ENCODE results near the gene BTN1A1.
A peak's percentile ranks its signal among the peaks of the same experiment; 100 is the strongest.

BTN1A1 gene

GRCh38 chr6:26524722-26525370, 24.7 kb downstream of the BTN1A1 start:
- POLR2A ChIA-PET: no interaction called here
- CTCF ChIA-PET: interaction anchor here (1.0 to 1.5 kb wide), 2 partner anchors 8 to 183 kb away, joined by 3 to 6 read pairs; no protein-coding TSS in a partner anchor
- TF ChIP-seq CTCF (IDR thresholded peaks at IDR 0.05; ENCODE audit: control extremely low read depth, extremely low read depth, low read depth, missing control alignments): no peak
- no peak for DNase-seq (ENCODE audit: extremely low spot score)

- ChIA-PET CTCF (interaction anchor here (1.0 to 1.3 kb wide), 2 partner anchors 22 to 184 kb away, joined by 3 read pairs; no protein-coding TSS in a partner anchor), POLR2A (interaction anchor here (0.7 kb wide), 1 partner anchor 20 kb away, joined by 5 read pairs; no protein-coding TSS in a partner anchor)
- no peak for TF ChIP-seq CTCF (IDR thresholded peaks at IDR 0.05; ENCODE audit: control extremely low read depth, extremely low read depth, low read depth, missing control alignments)
- DNase-seq (ENCODE audit: extremely low spot score): no peak
Measured at GRCh38 chr6:26525838-26526237, 25.7 kb downstream of the BTN1A1 start.

GRCh38 chr6:26526928-26527327, 26.8 kb downstream of the BTN1A1 start:
- no peak for TF ChIP-seq CTCF (IDR thresholded peaks at IDR 0.05; ENCODE audit: control extremely low read depth, extremely low read depth, low read depth, missing control alignments)
- no peak for DNase-seq (ENCODE audit: extremely low spot score)
- ChIA-PET CTCF (interaction anchor here (1.3 to 2.3 kb wide), 3 partner anchors 11 to 23 kb away, joined by 3 to 6 read pairs (median 4); partner anchors contain the start of gene HMGN4), POLR2A (no interaction called here)

GRCh38 chr6:26530203-26530602, 30.1 kb downstream of the BTN1A1 start:
- no peak for DNase-seq (ENCODE audit: extremely low spot score)
- no peak for TF ChIP-seq CTCF (IDR thresholded peaks at IDR 0.05; ENCODE audit: control extremely low read depth, extremely low read depth, low read depth, missing control alignments)
- CTCF ChIA-PET: no interaction called here
- POLR2A ChIA-PET: no interaction called here

GRCh38 chr6:26531897-26532296, 31.8 kb downstream of the BTN1A1 start:
- TF ChIP-seq CTCF (IDR thresholded peaks at IDR 0.05; ENCODE audit: control extremely low read depth, extremely low read depth, low read depth, missing control alignments): no peak
- no peak for DNase-seq (ENCODE audit: extremely low spot score)
- POLR2A ChIA-PET: interaction anchor here (0.7 kb wide), 1 partner anchor 30 kb away, joined by 5 read pairs; no protein-coding TSS in a partner anchor
- CTCF ChIA-PET: interaction anchor here (1.2 to 1.7 kb wide), 2 partner anchors 11 to 203 kb away, joined by 4 read pairs; no protein-coding TSS in a partner anchor

- DNase-seq (ENCODE audit: extremely low spot score): peak; percentile 69
- TF ChIP-seq CTCF (IDR thresholded peaks at IDR 0.05; ENCODE audit: control extremely low read depth, extremely low read depth, low read depth, missing control alignments): no peak
- ChIA-PET POLR2A (interaction anchor here (0.5 to 0.6 kb wide), 3 partner anchors 113 to 430 kb away, joined by 3 to 6 read pairs (median 3); no protein-coding TSS in a partner anchor), CTCF (interaction anchor here (1.1 to 1.7 kb wide), 10 partner anchors 9 to 191 kb away, joined by 3 to 9 read pairs (median 6); no protein-coding TSS in a partner anchor)
Measured at GRCh38 chr6:26532699-26533531, 32.8 kb downstream of the BTN1A1 start.

Measured in GM10248 (cell line).